Immature natural killer cell (primary cell): ENCODE results near the gene MIEF1. TPM values are rescaled to one million over a fixed set of nuclear protein-coding genes. Genes with fewer than 3 reads are reported as not detected.

Source experiments
- DNase-seq, 3 donors: peaks; one replicate each; pipeline ENCODE4 v3.0.0; 2022; ENCODE audit warnings: mixed read lengths in 1 of 3
- H3K27ac Mint-ChIP-seq, 6 donors: one replicate each; pipeline ENCODE4 v1.8.0; 2020; ENCODE audit warnings: mixed read lengths in 6 of 6, mild to moderate bottlenecking in 5 of 6, inconsistent platforms in 4 of 6, moderate library complexity in 3 of 6
- H3K27me3 Mint-ChIP-seq, 3 donors: one replicate each; pipeline ENCODE4 v1.8.0; 2020 to 2021; ENCODE audit warnings: low read depth in 3 of 3, mild to moderate bottlenecking in 3 of 3, mixed read lengths in 3 of 3, moderate library complexity in 3 of 3, inconsistent platforms in 1 of 3
- H3K36me3 Mint-ChIP-seq, 3 donors: one replicate each; pipeline ENCODE4 v1.8.0; 2020; ENCODE audit warnings: mixed read lengths in 3 of 3, inconsistent platforms in 2 of 3, mild to moderate bottlenecking in 2 of 3
- H3K4me1 Mint-ChIP-seq, 2 donors: one replicate each; pipeline ENCODE4 v1.8.0; 2020; ENCODE audit warnings: inconsistent platforms in 2 of 2, mild to moderate bottlenecking in 2 of 2, mixed read lengths in 2 of 2, moderate library complexity in 1 of 2
- H3K4me3 Mint-ChIP-seq, 5 donors: one replicate each; pipeline ENCODE4 v1.8.0; 2020; ENCODE audit warnings: mild to moderate bottlenecking in 5 of 5, mixed read lengths in 5 of 5, inconsistent platforms in 3 of 5, moderate library complexity in 3 of 5
- H3K9me3 Mint-ChIP-seq, 6 donors: one replicate each; pipeline ENCODE4 v1.8.0; 2020; ENCODE audit warnings: mild to moderate bottlenecking in 6 of 6, mixed read lengths in 6 of 6, inconsistent platforms in 4 of 6, moderate library complexity in 3 of 6
- polyA plus RNA-seq, 3 donors: library from polyadenylated mRNA; unstranded; fragments of 300-500 nt; fragmentation: Illumina TruSeq; gene quantifications; one replicate each; pipeline ENCODE4 v1.2.3, GENCODE V29; 2021

MIEF1 gene
- polyA plus RNA-seq, 3 donors from 2014 or later, result 13.8 to 30.5 (median 18.4) TPM

GRCh38 chr22:39543095-39543494 lies 41.0 kb downstream of the MIEF1 start:
- Mint-ChIP-seq H3K27me3 (peaks cover 7 to 17% (median 13%) of the 10 kb centered on the region in 3 donors), H3K36me3 (no peaks in the 10 kb centered on the region), H3K4me1 (peaks cover 22 to 24% of the 10 kb centered on the region in 2 donors), H3K27ac (no peak overlapping the region), H3K9me3 (no peaks in the 10 kb centered on the region), H3K4me3 (no peak overlapping the region)
- DNase-seq, result no peak

- H3K27me3 Mint-ChIP-seq, result peaks cover 7 to 17% (median 17%) of the 10 kb centered on the region in 3 donors
- peak overlapping the region in 3 of 6 donors; percentile 15 to 81 (median 19) for H3K27ac Mint-ChIP-seq
- H3K9me3 Mint-ChIP-seq, result no peaks in the 10 kb centered on the region
- DNase-seq, result peak; percentile 41 to 64 (median 44)
- peak overlapping the region; percentile 51 to 90 (median 78) for H3K4me3 Mint-ChIP-seq
- H3K36me3 Mint-ChIP-seq, result no peaks in the 10 kb centered on the region
- peaks cover 22 to 24% of the 10 kb centered on the region in 2 donors for H3K4me1 Mint-ChIP-seq
Measured at GRCh38 chr22:39545386-39546365, 43.6 kb downstream of the MIEF1 start.

DNA sequence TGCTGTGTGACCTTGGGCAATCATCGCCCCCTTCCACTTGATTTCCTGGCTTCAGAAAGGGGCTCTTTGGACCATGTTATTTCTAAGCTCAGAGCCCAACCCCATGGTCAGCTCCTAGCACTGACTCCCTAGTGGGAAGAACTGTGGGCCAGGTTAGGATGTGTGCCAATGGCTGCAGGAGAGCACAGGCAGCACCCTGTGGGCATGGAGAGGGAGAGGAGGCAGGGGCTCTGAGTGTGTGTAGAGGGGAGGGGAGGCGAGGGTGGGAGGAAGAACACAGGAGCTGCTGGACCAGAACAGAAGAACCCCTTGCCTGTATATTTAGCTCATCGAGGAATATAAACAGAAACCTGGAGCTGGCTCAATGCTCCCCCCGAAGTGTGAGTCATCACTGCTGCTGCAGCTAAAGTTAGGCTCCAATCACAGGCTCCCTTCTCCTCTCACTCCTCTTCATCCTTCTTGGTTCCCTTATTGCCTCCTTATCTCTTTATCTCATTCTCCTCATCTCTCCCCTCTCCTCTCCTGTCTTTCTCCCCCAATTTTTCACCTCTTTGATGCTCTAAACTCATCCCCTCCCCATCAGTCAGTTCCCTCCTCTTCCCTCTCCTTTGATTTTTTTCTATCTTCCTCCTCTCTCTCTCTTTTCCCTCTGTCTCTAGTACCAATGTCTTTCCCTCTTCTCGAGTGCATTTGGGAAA lies 44.9 kb downstream of the MIEF1 start:
- Mint-ChIP-seq H3K27ac (no peak overlapping the region), H3K4me3 (peak overlapping the region in 1 of 5 donors; percentile 90), H3K9me3 (no peaks in the 10 kb centered on the region)

DNA sequence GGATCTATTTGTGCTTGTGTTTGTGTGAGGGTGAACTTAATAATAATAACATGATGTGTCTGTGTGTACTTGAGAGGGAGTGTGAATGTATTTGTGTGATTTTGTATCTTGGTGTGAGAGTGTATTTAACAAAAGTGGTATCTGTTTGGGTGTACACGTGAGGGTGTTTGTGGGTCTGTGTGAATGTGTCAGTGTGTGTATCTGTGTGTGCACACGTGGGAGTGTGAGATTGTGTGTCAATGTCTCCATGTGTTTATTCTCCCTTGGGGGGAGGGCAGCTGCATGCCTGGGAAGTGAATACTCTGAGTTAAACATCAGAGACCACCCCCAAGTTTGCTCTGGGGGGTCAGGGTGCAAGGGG lies 45.5 kb downstream of the MIEF1 start:
- no peak overlapping the region for H3K27ac Mint-ChIP-seq
- H3K27me3 Mint-ChIP-seq, result peaks cover 8 to 24% (median 17%) of the 10 kb centered on the region in 3 donors
- no peak overlapping the region for H3K4me3 Mint-ChIP-seq
- H3K4me1 Mint-ChIP-seq, result peaks cover 22 to 24% of the 10 kb centered on the region in 2 donors
- H3K36me3 Mint-ChIP-seq, result no peaks in the 10 kb centered on the region
- H3K9me3 Mint-ChIP-seq, result no peaks in the 10 kb centered on the region
- no peak for DNase-seq

More for the DNA sequence above, 44.9 kb downstream of the MIEF1 start:
- Mint-ChIP-seq H3K4me1 (peaks cover 22 to 24% of the 10 kb centered on the region in 2 donors), H3K36me3 (no peaks in the 10 kb centered on the region), H3K27me3 (peaks cover 11 to 22% (median 17%) of the 10 kb centered on the region in 3 donors)
- DNase-seq, result no peak

DNA sequence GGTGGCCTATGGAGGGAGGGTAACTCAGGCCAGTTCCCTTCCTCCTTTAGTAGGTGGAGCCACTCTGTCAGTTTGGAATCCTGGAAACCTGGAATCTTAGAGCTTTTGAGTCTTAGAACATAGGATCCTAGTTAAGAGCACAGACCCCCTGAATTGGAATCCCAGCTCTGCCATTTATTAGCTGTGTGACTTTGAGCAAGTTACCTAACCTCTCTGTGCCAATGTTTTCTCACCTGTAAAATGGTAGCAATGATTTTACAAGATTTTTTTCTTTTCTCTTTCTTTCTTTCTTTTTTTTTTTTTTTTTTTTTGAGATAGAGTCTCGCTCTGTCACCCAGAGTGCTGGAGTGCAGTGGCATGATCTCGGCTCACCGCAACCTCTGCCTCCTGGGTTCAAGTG lies 51.3 kb downstream of the MIEF1 start:
- Mint-ChIP-seq H3K4me1 (peaks cover 6 to 7% of the 10 kb centered on the region in 2 donors), H3K27ac (no peak overlapping the region), H3K36me3 (no peaks in the 10 kb centered on the region), H3K4me3 (no peak overlapping the region), H3K9me3 (no peaks in the 10 kb centered on the region), H3K27me3 (peaks cover 11 to 32% (median 19%) of the 10 kb centered on the region in 3 donors)
- no peak for DNase-seq

DNA sequence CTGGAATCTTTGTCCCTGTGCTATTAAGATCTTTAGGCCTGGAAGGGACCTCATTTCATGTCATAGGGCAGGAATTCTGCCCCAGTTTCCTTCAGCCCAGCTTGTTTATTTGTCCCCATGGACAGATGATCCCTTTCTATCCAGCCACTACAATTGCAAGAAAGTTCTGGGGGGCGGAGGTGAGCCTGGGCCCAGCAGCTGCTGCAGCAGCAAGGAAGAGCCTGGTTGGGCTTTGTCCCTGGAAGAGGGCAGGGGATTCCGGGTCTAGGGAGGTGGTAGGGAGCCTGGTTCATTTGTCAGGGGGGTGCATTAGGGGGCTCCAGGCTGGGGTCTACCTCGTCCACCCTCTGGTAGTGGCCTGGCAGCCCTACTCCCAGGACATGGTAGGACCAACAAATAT lies 52.1 kb downstream of the MIEF1 start:
- peaks cover 6 to 7% of the 10 kb centered on the region in 2 donors for H3K4me1 Mint-ChIP-seq
- H3K36me3 Mint-ChIP-seq, result no peaks in the 10 kb centered on the region
- H3K27ac Mint-ChIP-seq, result no peak overlapping the region
- DNase-seq, result no peak
- peaks cover 15 to 37% (median 19%) of the 10 kb centered on the region in 3 donors for H3K27me3 Mint-ChIP-seq
- H3K9me3 Mint-ChIP-seq, result no peaks in the 10 kb centered on the region
- H3K4me3 Mint-ChIP-seq, result no peak overlapping the region

GRCh38 chr22:39556970-39557841 lies 55.1 kb downstream of the MIEF1 start:
- H3K27ac Mint-ChIP-seq, result no peak overlapping the region
- peaks cover 13 to 40% (median 15%) of the 10 kb centered on the region in 3 donors for H3K27me3 Mint-ChIP-seq

DNA sequence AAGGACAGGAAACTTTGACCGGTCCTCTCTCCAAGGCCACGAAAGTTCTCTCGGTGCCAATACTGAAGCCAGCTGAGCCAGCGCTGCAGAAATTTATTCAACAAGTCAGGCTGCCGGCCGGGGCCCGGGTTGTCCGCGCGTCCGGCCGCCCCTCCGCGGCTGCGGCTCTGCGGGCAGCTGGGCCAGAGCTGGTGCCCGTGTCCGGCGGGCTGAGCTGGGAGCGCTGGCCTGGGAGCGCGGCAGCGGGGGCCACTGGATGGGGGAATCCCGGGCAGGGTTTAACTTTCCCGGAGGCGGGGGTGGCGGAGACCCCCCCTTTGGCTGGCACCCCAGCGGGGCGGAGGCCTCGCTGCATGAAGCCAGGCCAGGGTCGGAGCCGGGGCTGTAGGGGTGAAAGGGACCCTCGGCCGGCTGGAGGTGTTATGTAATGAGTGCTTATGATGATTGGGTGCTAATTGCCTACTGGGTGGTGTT lies 56.2 kb downstream of the MIEF1 start:
- Mint-ChIP-seq H3K36me3 (no peaks in the 10 kb centered on the region), H3K4me1 (peaks cover 6 to 7% of the 10 kb centered on the region in 2 donors), H3K9me3 (no peaks in the 10 kb centered on the region), H3K4me3 (peak overlapping the region in 2 of 5 donors; percentile 43 to 57), H3K27me3 (peaks cover 11 to 33% (median 15%) of the 10 kb centered on the region in 3 donors), H3K27ac (no peak overlapping the region)
- no peak for DNase-seq

More at GRCh38 chr22:39556970-39557841, 55.1 kb downstream of the MIEF1 start:
- Mint-ChIP-seq H3K4me3 (peak overlapping the region in 3 of 5 donors; percentile 15 to 80 (median 67)), H3K36me3 (no peaks in the 10 kb centered on the region), H3K4me1 (peaks cover 6 to 7% of the 10 kb centered on the region in 2 donors), H3K9me3 (no peaks in the 10 kb centered on the region)
- no peak for DNase-seq

- no peaks in the 10 kb centered on the region for H3K9me3 Mint-ChIP-seq
- peaks cover 11 to 33% (median 15%) of the 10 kb centered on the region in 3 donors for H3K27me3 Mint-ChIP-seq
- H3K36me3 Mint-ChIP-seq, result no peaks in the 10 kb centered on the region
- H3K4me1 Mint-ChIP-seq, result peaks cover 6 to 7% of the 10 kb centered on the region in 2 donors
- peak overlapping the region in 1 of 6 donors; percentile 17 for H3K27ac Mint-ChIP-seq
- DNase-seq, result no peak
- no peak overlapping the region for H3K4me3 Mint-ChIP-seq
Measured at GRCh38 chr22:39558950-39559349, 56.9 kb downstream of the MIEF1 start.

GRCh38 chr22:39559456-39560105 lies 57.5 kb downstream of the MIEF1 start:
- Mint-ChIP-seq H3K4me1 (peaks cover 6 to 7% of the 10 kb centered on the region in 2 donors), H3K4me3 (no peak overlapping the region), H3K9me3 (no peaks in the 10 kb centered on the region), H3K36me3 (no peaks in the 10 kb centered on the region), H3K27ac (no peak overlapping the region), H3K27me3 (peaks cover 11 to 28% (median 15%) of the 10 kb centered on the region in 3 donors)
- DNase-seq, result no peak

- Mint-ChIP-seq H3K27me3 (peaks cover 12 to 26% (median 14%) of the 10 kb centered on the region in 3 donors), H3K27ac (no peak overlapping the region), H3K4me1 (peaks cover 6 to 7% of the 10 kb centered on the region in 2 donors), H3K36me3 (no peaks in the 10 kb centered on the region), H3K9me3 (no peaks in the 10 kb centered on the region), H3K4me3 (no peak overlapping the region)
- DNase-seq, result no peak
Measured at GRCh38 chr22:39560127-39560526, 58.0 kb downstream of the MIEF1 start.

- H3K4me3 Mint-ChIP-seq, result no peak overlapping the region
- peaks cover 2 to 18% (median 18%) of the 10 kb centered on the region in 3 donors for H3K27me3 Mint-ChIP-seq
- DNase-seq, result no peak
- no peaks in the 10 kb centered on the region for H3K36me3 Mint-ChIP-seq
- peaks cover 19 to 20% of the 10 kb centered on the region in 2 donors for H3K4me1 Mint-ChIP-seq
- peaks cover 0 to 4% (median 0%) of the 10 kb centered on the region in 6 donors for H3K9me3 Mint-ChIP-seq
- no peak overlapping the region for H3K27ac Mint-ChIP-seq
Measured at GRCh38 chr22:39562839-39563489, 60.9 kb downstream of the MIEF1 start.
